GM23248 (cell line): ENCODE results near the gene GCK.

ENCODE experiments used
- EZH2 ChIP-seq: fragments of 200-600 bp; sonication (generic); IDR thresholded peaks from 2 replicates; pipeline ENCODE4 v1.6.1; 2018; ENCODE audit warnings: antibody characterized with exemption, mild to moderate bottlenecking; ENCODE audit not compliant: insufficient read depth, poor library complexity, severe bottlenecking
- EZH2phosphoT487 ChIP-seq: fragments of 200-600 bp; sonication (generic); IDR thresholded peaks from 2 replicates; pipeline ENCODE4 v1.6.1; 2018; ENCODE audit warnings: antibody characterized with exemption, moderate library complexity, mild to moderate bottlenecking, low read depth; ENCODE audit not compliant: insufficient read depth

- no peak for TF ChIP-seq EZH2phosphoT487
- no peak for TF ChIP-seq EZH2
These were observed 18.8 kb upstream of the GCK start for GRCh38 chr7:44208085-44208484.
